ENCODE results near the gene WDR45B.

DNA sequence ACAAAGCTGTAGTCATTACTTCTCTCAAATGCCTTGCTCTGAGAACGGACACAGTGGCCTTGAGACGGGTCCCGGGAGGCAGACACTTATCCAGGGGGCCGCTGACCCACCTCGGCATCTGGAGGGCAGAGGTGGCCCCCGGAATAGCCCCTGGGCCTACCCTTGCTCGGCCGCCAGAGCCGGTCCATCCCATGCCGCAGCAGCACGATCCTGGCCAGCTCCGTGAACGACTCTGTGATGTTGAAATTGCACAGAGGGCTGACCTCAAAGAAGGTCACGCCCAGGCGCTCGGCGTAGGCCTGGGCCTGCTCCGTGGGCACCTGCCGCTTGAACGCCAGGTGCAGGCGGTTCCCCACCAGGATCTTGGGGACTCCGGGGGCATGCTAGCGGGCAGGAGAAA, 10.1 kb upstream of the WDR45B start:
- TF ChIP-seq, protein P1, sequence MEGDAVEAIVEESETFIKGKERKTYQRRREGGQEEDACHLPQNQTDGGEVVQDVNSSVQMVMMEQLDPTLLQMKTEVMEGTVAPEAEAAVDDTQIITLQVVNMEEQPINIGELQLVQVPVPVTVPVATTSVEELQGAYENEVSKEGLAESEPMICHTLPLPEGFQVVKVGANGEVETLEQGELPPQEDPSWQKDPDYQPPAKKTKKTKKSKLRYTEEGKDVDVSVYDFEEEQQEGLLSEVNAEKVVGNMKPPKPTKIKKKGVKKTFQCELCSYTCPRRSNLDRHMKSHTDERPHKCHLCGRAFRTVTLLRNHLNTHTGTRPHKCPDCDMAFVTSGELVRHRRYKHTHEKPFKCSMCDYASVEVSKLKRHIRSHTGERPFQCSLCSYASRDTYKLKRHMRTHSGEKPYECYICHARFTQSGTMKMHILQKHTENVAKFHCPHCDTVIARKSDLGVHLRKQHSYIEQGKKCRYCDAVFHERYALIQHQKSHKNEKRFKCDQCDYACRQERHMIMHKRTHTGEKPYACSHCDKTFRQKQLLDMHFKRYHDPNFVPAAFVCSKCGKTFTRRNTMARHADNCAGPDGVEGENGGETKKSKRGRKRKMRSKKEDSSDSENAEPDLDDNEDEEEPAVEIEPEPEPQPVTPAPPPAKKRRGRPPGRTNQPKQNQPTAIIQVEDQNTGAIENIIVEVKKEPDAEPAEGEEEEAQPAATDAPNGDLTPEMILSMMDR (conservative IDR thresholded peaks at IDR 0.05): no peak
- TF ChIP-seq EZH2 (IDR thresholded peaks at IDR 0.05; ENCODE audit: low read depth): no peak

All from PC-9 (cell line).